GM19395 (cell line): ENCODE results near the gene GGTLC2.
"Not testable (repeated sequence)": the region's sequence is repeated elsewhere in the genome, so short reads cannot be mapped to it uniquely, and the experiment has no call there.

ENCODE experiments used
- ATAC-seq: cut with Tn5 transposase; IDR thresholded peaks from one replicate; pipeline ENCODE4 v1.9.1; 2021; ENCODE audit warnings: mild to moderate bottlenecking, moderate library complexity; ENCODE audit not compliant: unreplicated experiment

GGTLC2 gene

DNA sequence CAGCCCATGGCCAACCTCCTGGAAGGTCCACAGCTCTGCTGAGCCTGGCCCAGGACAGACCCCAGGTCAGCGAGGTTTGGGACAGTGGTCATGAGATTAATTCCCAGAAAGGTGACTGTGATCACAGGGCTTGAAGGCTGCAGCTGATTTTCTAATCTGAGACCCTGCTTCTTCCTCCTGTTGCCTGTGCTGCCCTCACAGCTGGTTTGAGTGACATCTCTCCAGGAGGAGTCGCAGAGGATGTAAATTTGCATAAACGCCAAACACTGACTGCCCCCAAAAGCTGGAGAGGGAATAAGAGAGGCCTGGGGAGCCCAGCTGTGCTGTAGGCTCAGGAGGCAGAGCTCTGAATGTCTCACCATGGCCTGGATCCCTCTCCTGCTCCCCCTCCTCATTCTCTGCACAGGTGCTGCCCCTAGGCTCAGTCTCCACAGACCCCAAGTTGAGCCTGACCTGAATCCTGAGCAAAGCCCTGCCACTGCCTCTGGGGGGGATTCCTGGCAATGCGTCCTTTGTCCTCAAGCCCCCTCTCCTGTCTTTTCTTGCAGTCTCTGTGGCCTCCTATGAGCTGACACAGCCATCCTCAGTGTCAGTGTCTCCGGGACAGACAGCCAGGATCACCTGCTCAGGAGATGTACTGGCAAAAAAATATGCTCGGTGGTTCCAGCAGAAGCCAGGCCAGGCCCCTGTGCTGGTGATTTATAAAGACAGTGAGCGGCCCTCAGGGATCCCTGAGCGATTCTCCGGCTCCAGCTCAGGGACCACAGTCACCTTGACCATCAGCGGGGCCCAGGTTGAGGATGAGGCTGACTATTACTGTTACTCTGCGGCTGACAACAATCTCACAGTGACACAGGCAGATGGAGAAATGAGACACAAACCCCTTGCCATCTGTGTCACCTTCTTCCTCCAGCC lies 23.8 kb downstream of the GGTLC2 start:
- ATAC-seq = no peak

DNA sequence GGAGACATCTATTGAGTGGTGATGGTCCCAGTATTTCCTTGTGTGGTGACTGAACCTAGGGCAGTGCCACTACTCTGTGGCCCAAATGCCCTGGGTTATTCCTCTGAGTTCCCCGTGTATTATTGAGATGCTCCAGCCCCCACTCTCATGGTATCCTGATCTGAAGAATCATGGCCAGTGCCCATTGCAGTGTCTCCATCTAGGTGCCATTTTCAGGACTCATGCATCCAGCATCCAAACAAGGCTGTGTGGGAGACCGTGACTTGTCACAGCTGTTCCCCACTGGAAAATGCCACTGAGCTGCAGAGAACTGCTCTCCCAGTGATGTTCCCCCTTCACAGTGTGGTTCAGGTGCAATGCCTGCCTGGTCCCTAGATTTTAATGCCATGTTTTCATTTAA lies 24.7 kb downstream of the GGTLC2 start:
- no peak for ATAC-seq

DNA sequence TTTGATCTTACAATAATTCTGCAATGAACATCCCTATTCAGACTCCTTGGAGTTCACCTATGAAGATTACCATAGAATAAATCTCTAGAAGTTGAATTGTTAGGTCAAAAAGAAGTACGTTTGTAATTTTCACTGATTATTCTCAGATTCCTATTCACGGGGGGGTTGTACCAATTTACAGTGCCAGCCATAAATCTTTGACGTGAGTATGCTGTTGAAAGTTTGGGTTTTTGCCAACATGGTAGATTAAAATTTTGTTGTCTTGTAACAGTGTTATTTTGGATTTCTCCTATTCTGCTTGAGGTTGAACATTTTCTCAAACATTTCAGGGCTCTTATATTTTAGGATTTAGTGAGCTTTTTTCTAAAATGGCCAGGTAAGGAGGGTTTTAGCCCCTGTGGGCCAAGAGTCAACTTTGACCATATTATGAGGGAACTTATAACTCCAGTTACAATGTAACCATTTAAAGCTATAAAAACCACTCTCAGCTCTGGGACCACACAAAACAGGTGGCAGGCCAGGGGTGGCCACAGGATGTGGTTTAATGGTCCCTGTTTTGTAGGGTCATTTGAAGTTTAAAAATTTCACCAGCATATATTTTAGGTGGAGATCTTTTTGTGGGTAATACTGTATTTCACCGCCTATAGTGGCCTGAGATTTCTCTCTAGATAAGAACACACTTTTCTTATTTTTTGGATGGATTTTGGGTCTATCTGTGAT lies 25.8 kb downstream of the GGTLC2 start:
- ATAC-seq = no peak

DNA sequence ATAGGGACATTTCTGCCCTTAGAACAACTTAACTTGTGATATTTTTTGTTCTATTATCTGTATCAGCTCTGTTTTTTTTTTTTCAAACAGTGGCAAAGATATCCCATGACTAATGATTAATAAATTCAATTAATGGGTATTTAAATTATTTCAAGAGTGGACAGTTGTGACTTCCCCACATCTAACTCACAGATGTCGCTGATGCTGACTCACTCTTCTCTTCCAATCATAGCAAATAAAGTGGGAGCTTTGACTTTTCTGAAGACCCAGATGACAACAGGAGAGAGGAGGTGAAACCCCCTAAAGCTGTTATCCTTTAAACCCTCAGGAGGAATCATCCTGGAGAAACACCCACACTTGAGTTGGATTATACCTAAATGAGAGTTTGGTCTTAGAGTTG lies 27.1 kb downstream of the GGTLC2 start:
- ATAC-seq = no peak

DNA sequence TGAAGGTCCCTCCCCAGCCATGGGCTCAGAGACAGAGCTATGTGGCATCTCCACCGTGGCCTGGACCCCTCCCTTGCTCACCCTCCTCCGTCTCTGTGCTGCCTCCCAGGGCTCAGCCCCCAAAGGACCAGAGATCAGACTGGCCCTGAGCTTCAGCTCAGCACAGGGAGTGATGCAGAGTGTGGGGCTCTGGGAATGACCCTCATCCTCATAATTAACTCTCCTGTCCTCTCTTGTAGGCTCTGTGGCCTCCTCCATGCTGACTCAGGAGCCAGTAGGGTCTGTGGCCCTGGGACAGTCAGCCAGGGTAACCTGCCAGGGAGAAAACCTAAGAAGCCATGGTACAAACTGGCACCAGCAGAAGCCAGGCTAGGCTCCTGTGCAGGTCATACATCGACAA lies 28.7 kb downstream of the GGTLC2 start:
- no peak for ATAC-seq

DNA sequence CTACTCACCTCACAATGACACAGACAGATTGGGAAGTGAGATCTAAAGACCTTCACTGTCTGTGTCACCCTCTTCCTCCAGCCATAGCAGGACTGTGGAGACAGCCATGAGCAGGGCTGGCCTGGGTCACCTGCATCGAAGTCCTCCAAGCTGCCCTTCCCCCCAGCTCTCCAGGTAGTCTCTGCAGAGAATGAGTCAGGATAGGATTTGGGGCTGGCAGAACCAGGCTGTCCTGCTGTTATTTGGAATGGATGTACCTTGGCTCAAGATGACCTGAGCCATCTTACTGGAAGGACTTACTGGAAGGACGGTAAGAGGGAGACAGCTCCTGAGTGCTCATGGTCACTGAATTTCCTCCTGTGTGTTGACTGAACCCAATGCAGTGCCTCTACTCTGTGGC lies 29.2 kb downstream of the GGTLC2 start:
- ATAC-seq = no peak

DNA sequence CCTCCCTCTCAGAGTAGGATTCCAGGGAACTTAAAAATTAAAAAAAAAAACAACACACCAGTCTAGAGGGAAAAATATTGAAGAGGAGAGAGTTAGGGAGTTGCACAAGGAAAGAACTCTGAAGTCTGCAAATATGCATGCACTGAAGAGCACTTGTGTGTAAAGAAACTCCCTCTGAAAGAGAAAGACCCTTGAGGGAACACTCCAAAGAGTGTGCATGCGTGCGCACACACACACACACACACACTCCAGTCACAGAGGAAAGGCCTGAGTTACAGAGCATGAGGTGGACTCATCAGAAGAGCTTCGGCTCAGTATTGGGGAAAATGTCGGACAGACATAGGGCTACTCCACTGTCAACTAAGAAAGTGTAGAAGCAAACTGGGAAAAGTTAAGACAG lies 30.1 kb downstream of the GGTLC2 start:
- ATAC-seq = no peak

DNA sequence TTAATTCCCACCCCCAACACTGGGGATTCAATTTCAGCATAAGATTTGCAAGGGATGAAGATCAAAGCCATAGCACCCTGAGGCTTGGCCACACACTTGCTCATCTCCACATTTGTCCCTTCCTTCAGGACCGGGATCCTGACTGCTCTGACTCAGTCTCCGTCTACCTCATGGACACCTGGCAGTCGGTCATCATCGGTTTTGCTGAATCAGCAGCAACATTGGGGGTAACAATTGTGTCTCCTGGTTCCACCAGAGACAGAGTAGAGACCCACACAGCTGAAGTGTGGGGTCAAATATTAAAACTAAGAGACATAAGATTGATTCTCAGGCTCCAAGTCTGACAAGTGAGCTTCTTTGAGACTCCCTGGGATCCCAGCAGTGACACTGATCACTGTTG lies 34.6 kb downstream of the GGTLC2 start:
- no peak for ATAC-seq

DNA sequence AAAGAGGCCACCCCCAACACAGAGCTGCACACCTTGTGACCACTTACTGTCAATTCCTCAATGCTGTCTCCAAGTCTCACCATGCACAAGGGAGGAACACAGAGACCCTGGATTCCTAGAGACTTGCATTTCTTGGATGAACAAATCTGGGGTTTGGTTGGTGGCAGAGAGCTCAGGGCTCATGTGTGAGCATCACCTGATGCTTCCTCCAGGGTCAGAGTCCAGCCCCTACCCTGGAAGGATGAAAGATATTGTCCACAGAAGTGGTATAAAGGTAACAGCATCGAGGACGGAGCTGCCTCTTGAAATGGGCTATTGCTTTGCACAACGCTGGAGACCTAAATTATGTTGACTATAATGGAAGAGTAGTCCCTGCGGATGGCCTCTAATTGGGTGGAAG lies 36.0 kb downstream of the GGTLC2 start:
- no peak for ATAC-seq

DNA sequence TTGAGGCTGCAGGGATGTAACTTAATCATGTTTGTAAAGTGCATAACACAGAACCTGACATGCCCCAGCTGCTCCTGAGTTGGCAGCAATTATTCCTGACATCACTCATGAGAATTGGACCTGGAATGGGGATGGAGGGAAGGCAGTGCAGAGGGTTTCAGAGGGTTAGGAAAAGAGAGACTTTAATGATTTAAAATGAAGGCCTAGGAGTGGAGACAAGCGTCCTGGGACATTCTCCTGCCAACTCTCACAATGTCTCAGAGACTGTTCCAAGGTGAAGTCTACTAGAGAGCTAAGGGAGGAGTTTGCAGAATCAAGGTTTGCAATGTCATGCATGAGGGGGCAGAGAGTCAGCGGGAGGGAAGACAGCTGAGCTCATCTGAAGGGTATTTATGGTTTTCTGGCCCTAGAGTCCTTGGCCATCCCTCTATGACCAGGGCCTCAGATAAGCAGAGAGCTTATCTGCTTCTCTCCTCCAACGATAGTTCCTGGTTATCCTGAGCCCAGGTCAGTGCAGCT lies 36.9 kb downstream of the GGTLC2 start:
- no peak for ATAC-seq

DNA sequence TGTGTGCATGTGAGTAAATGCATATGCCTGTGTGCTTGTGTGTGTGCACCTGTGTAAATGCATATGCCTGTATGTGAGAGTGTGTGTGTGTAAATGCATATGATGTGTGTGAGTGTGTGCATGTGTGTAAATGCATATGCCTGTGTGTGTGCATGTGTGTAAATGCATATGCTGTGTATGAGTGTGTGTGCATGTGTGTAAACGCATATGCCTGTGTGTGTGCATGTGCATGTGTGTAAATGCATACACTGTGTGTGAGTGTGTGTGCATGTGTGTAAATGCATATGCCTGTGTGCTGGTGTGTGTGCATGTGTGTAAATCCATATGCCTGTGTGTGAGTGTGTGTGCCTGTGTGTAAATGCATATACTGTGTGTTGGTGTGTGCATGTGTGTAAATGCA lies 37.8 kb downstream of the GGTLC2 start:
- ATAC-seq = no peak

DNA sequence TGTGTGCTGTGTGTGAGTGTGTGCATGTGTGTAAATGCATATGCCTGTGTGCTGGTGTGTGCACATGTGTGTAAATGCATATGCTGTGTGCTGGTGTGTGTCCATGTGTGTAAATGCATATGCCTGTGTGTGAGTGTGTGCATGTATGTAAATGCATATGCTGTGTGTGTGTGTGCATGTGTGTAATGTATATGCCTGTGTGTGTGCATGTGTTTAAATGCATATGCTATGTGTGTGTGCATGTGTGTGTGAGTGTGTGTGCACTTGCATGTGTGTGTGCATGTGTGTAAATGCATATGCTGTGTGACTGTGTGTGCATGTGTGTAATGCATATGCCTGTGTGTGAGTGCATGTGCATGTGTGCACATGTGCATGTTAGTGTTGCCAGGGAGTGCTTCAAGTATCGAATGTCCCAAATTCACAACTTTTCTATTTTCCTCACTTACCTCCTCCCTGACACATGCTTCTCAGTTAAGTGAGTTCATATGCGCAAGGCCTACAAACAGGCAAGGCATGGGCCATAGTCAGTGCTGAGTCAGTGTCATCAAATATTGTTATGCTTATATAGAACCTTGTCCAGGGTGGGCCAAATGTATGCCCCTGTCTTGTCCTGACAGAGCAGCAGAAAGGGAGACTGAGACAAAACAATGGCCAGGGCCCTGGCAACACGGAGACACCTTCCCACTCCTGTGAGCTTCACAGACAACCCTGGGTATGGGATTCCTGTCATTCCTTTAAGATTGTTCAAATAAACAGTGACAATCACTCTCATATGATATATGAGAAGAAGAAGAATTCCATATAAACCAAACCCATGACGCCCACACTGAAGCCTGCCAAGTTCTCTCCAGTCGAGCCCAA lies 38.6 kb downstream of the GGTLC2 start:
- ATAC-seq = no peak

DNA sequence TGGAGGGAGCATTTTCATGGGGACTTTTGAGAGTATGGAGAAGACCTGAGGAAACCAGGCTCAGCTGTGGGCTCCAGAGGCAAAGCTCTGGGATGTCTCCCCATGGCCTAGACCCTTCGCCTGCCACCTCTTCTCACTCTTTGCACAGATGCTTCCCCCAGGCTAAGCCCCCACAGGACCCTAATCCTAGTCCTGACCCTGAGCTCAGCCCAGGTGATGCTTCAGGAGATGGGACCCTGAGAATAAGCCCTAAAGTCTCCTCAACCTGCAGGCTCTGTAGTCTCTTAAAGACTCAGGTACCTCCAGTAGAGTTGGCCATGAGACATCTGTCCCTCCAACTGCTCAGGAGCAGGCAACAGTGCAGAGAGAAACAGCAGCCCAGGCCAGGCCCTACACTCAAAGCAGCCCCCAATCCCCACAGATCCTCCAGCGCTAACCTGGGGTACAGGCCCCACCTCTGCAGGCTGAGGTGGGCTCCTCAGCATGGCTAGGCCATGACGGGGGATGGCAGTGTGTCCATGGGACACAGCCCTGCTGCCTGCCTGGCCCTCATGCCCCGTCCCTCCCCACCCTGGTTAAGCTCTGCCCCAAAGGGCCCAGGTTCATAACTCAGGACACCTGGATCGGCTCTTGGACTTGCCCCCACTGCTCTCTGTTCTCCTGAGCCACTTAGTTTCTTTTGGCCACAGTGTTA lies 39.4 kb downstream of the GGTLC2 start:
- no peak for ATAC-seq

DNA sequence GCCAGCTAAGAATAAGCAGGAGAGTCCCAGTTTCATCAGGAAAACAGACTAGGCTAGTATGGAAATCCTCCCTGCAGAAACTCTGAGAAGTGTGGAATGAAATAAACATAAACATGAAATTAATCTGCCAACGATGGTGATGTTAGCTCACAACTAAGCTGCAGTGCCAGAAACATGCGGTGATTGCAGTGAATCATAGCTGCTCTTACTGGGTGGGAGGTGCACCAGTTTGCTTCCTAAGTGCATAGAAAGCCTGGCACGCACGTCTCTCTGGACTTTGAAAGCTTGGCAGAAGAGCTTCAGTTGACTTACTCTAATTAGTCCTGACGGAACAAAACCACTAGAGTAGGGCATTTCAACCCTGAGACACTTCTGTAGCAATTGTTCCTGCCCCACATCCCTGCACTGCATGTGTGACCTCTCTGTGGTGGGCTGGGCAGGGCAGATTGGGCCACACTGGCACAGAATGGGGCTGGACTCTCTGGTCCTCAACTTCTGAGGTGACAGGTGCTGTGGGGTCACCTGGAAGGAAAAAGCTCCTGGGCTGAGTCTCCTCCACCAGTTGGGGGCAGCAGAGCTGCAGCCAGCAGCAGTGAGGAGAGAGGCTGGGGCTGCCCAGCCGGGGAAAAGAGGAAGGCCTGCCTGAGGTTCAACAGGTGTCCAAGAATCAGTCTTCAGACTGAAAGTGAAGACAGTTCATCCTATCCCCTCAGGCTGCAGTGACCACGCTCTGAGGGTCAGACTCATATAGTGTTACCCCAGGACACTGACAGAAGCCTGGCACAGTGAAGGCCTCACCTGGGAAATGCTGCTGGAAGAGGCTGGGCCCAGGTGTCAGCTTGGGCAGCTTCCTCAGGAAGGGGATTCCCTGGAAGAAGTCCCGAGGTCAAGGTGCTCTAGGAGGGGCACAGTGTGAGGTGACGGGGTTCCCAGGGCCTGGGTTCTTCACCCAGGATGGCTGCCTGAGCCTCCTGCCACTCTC lies 40.5 kb downstream of the GGTLC2 start:
- ATAC-seq = no peak

DNA sequence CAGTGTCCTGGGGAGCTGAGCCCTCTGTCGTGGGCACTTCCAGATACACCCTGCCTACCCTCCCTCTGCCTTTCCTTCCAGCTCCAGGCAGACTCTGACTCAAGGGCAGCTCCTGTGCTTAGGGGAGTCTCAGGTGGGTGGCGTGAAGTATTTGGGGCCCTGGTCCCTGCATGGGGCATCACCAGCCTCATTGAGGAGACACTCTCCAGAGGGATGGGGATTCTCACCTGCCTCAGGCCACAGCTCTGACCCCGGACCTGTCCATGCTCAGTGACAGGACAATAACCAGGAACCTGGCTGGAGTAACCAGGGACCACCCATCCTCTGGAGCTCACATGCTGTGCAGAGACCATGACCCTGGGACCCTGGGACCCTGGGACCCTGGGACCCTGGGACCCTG lies 41.2 kb downstream of the GGTLC2 start:
- ATAC-seq = no peak

DNA sequence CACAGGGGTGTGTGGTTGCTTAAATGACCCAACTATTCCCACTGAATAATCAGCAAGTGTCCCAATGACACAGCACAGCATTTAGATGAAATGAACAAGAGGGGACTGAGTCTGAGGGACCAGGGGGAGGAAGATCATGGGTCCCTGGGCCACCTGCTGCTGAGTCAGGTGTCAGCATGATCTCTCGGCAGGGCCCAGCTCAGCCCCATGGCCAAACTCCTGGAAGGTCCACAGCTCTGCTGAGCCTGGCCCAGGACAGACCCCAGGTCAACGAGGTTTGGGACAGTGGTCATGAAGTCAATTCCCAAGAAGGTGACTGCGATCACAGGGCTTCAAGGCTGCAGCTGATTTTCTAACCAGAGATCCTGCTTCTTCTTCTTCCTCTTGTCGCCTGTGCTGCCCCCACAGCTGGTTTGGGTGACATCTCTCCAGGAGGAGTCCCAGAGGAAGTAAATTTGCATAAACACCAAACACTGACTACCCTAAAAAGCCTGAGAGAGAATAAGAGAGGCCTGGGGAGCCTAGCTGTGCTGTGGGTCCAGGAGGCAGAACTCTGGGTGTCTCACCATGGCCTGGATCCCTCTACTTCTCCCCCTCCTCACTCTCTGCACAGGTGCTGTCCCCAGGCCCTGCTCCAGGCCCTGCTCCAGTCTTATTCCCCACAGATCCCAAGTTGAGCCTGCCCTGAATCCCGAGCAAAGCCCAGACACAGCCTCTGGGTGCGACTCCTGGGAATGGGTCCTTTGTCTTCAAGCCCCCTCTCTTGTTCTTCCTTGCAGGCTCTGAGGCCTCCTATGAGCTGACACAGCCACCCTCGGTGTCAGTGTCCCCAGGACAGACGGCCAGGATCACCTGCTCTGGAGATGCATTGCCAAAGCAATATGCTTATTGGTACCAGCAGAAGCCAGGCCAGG lies 42.0 kb downstream of the GGTLC2 start:
- ATAC-seq = not testable (repeated sequence)

DNA sequence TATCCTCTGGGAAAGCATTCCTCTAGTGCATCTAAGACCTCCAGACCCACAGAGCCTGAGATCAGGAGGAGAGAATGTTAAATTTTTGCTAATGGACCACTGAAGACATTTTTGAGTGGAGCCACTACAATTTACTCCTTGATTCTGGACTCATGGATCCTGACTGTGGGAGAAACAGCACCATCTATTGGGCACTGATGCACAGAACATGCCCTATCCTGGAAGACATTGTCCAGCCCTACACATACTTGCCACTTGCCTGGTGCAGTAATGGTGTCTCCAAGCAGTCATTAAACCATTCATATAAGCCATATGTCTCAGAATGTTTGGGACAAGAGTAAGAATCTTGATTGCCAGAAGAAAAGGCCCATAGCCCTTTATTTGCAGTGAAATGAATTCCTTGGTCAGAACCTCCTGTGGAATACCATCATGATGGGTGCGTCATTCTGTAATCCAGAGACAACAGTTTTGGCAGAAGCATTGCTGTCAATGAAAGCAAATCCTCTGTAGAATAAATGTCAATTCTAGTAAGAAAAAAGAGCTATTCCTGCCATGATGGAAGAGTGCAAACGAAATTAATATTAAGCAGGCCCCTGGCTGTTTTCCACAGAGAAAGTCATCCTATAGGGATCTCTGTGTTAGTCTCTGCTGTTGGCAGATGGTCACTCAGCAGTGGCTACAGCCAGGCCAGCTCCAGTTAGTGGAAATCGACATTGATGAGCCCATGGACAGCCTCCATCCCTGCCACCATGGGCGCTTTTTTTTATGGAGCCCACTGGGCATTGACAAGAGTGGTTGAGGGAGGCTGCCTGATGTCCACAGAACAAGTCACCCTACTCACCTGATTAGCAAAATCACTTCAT lies 43.5 kb downstream of the GGTLC2 start:
- ATAC-seq = no peak
